ENCODE results near the gene SET. TPM values are rescaled to one million over a fixed set of nuclear protein-coding genes. Genes with fewer than 3 reads are reported as not detected.
A peak's percentile ranks its signal among the peaks of the same experiment; 100 is the strongest.

Gene SET
- total and polyA plus RNA-seq, 2 donors (not counting 3 experiments of a cell fraction or from before 2014, with no cell fraction given): 61.1 to 483 TPM

- peaks cover 2 to 18% of the 10 kb centered on the region in 2 experiments for H3K36me3 ChIP-seq (ENCODE audit: control insufficient read depth in 2 of 2, extremely low read depth in 1 of 2, insufficient read depth in 2 of 2, low read length in 2 of 2)
- ChIA-PET CTCF (no interaction called here), POLR2A (no interaction called here)
- dilution Hi-C loops (cut with MboI; ENCODE audit: extremely low pct_ligation_motif_present, low sequenced_read_pairs) (no loop called here), intact Hi-C loops (cut with micrococcal nuclease) (loop anchor here (5.0 kb wide), 1 partner anchor 96 kb away; the partner anchor contains the start of gene ENDOG)
- FAIRE-seq (no peak), DNase-seq (ENCODE audit: low read depth, low spot score) (no peak)
- BruUV-seq (replicated peaks): TSS peak; percentile 41
- H4K20me1 ChIP-seq (replicated peaks; ENCODE audit: control insufficient read depth, extremely low read depth, insufficient read depth, low read length): no peaks in the 10 kb centered on the region
- H3K27me3 ChIP-seq (ENCODE audit: control insufficient read depth in 2 of 2, insufficient read depth in 2 of 2, low read length in 2 of 2): no peaks in the 10 kb centered on the region
- no peak overlapping the region for H3K4me2 ChIP-seq (ENCODE audit: insufficient read depth, low read length)
- no peak overlapping the region for H3K4me3 ChIP-seq (replicated peaks in 1 of 3; ENCODE audit: insufficient read depth in 1 of 3, low read depth in 1 of 3, low read length in 3 of 3)
- H3K4me1 ChIP-seq (ENCODE audit: control insufficient read depth, extremely low read depth, insufficient read depth, low read length): peaks cover 5% of the 10 kb centered on the region
- H3K9me1 ChIP-seq (replicated peaks; ENCODE audit: control insufficient read depth, extremely low read depth, insufficient read depth, low read length): no peaks in the 10 kb centered on the region
- TF ChIP-seq POLR2AphosphoS5 (IDR thresholded peaks at IDR 0.05; ENCODE audit: insufficient read depth, low read depth, low read length) (no peak), CTCF (IDR thresholded peaks at IDR 0.05; ENCODE audit: extremely low read depth in 1 of 2, insufficient read depth in 1 of 2, low read depth in 1 of 2, low read length in 2 of 2) (no peak), MYC (IDR thresholded peaks at IDR 0.05; ENCODE audit: low read depth, low read length) (no peak), EZH2 (IDR thresholded peaks at IDR 0.05; ENCODE audit: borderline replicate concordance, low read depth, low read length, severe bottlenecking) (no peak), POLR2A (IDR thresholded peaks at IDR 0.05; ENCODE audit: low read depth, low read length) (no peak), JUN (IDR thresholded peaks at IDR 0.05; ENCODE audit: borderline replicate concordance, insufficient read depth, insufficient read length, low read depth) (no peak), GATA2 (IDR thresholded peaks at IDR 0.05; ENCODE audit: insufficient read depth, insufficient read length, low read depth, low read length) (no peak), FOS (IDR thresholded peaks at IDR 0.05; ENCODE audit: borderline replicate concordance, insufficient read depth, low read length) (no peak)
- TF ChIP-seq, protein P1, sequence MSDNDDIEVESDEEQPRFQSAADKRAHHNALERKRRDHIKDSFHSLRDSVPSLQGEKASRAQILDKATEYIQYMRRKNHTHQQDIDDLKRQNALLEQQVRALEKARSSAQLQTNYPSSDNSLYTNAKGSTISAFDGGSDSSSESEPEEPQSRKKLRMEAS (IDR thresholded peaks at IDR 0.05; ENCODE audit: insufficient read depth, insufficient read length): no peak
- H2AFZ ChIP-seq (ENCODE audit: low read depth, low read length): no peak overlapping the region
- no peak overlapping the region for H3K27ac ChIP-seq (ENCODE audit: insufficient read depth, low read depth, low read length)
- H3K79me2 ChIP-seq (ENCODE audit: control insufficient read depth, insufficient read depth, low read length): no peaks in the 10 kb centered on the region
- H3K9ac ChIP-seq (replicated peaks; ENCODE audit: extremely low read depth, insufficient read depth, low read length): no peak overlapping the region
- H3K9me3 ChIP-seq (replicated peaks; ENCODE audit: control insufficient read depth, insufficient read depth, low read length): no peaks in the 10 kb centered on the region
Observed at GRCh38 chr9:128720841-128721486, 31.9 kb downstream of the SET start.
